ENCODE results near the gene KIAA1671.

- TF ChIP-seq CTCF (IDR thresholded peaks at IDR 0.05) (no peak), EZH2 (IDR thresholded peaks at IDR 0.05) (no peak)
Observed at GRCh38 chr22:25096638-25097405, 144.3 kb downstream of the KIAA1671 start.
